ENCODE measurements around the gene CDCP2.

The CDCP2 gene

DNA sequence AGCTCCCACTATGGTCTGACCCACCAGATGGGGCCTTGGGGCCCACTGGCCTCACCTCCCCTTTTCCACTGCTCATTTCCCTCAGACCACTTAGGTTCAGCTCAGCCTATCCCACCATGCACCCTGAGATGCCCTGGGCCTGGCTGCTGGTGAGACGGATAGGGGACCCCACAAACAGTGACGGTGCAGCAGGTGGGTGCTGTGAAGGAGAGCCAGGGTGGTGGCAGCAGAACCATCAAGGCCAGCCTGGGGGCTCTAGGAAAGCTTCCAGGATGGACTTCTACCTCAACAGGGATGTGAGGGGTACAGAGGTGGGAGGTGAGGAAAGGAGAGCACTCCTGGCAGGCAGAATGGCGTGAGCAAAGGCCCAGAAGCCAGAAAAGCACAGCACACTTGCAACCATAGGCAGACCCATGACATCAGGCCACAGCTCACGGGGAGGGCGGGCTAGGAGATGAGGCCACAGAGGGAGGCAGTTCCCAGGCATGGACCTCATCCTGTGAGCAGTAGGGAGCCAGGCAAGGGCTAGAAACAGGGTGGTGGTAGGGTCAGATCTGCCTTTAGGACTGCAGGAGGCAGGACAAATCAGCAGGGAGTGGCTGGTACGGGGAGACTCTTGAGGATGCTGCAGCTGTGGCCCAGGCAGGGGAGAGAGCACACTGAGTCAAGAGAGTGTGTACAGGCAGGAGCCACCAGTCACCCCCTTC, 24.0 kb upstream of the CDCP2 start:
- peaks cover 12% of the 10 kb centered on the region; the same call in 1 of the 2 replicates for H3K36me3 ChIP-seq (ENCODE audit: insufficient read depth, low read length)
- no peak overlapping the region for H3K9ac ChIP-seq (ENCODE audit: low read depth, low read length)
- no peaks in the 10 kb centered on the region for H3K4me1 ChIP-seq (ENCODE audit: insufficient read depth, low read length)
- no peak overlapping the region for H3K4me2 ChIP-seq (ENCODE audit: insufficient read depth, low read length)
- no peak overlapping the region for H3K4me3 ChIP-seq (ENCODE audit: low read depth in 1 of 2, low read length in 2 of 2)
- no peaks in the 10 kb centered on the region for H3K9me3 ChIP-seq (ENCODE audit: insufficient read depth, low read length, severe bottlenecking)
- H3K27me3 ChIP-seq (ENCODE audit: insufficient read depth, low read length, poor library complexity), result no peaks in the 10 kb centered on the region
- DNase-seq, result no peak
- H2AFZ ChIP-seq (ENCODE audit: low read depth, low read length), result no peak overlapping the region
- no peaks in the 10 kb centered on the region for H4K20me1 ChIP-seq (ENCODE audit: insufficient read depth, low read length)
- no peak for TF ChIP-seq CTCF (IDR thresholded peaks at IDR 0.05; ENCODE audit: borderline replicate concordance, extremely low read depth, low read length, poor library complexity, severe bottlenecking)
- no peak for TF ChIP-seq EZH2 (IDR thresholded peaks at IDR 0.05; ENCODE audit: borderline replicate concordance, low read depth, low read length, severe bottlenecking)
- no peaks in the 10 kb centered on the region for H3K79me2 ChIP-seq (ENCODE audit: insufficient read depth, low read length)
- no peak for ATAC-seq (ENCODE audit: insufficient read depth, low read depth)
- no peak overlapping the region for H3K27ac ChIP-seq (ENCODE audit: low read length)

DNA sequence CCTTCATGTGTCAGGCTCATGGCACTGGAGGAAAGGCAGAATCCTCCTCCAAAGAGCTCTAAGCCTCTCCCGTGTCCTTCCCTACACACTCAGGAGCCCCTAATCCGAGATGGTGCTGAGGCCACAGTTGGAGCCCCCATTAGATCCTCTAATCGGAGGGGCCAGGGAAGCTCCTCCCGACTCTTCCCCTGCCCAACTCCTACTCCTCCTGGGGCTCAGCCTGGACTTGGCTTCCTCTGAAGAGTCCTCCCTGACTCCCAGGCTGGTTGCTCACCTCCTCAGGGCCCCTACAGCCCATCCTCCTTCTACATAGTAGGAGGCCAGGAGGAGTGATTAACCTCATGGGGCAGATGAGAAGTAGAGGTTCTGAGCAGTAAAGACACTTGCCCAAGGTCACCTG, 21.3 kb upstream of the CDCP2 start:
- Histone ChIP-seq H3K27me3 (ENCODE audit: insufficient read depth, low read length, poor library complexity) (no peaks in the 10 kb centered on the region), H3K79me2 (ENCODE audit: insufficient read depth, low read length) (no peaks in the 10 kb centered on the region), H4K20me1 (ENCODE audit: insufficient read depth, low read length) (no peaks in the 10 kb centered on the region), H3K36me3 (ENCODE audit: insufficient read depth, low read length) (peaks cover 16% of the 10 kb centered on the region; the same call in 1 of the 2 replicates), H3K9me3 (ENCODE audit: insufficient read depth, low read length, severe bottlenecking) (no peaks in the 10 kb centered on the region), H3K4me3 (ENCODE audit: low read depth in 1 of 2, low read length in 2 of 2) (no peak overlapping the region), H2AFZ (ENCODE audit: low read depth, low read length) (no peak overlapping the region), H3K4me1 (ENCODE audit: insufficient read depth, low read length) (no peaks in the 10 kb centered on the region), H3K4me2 (ENCODE audit: insufficient read depth, low read length) (no peak overlapping the region), H3K27ac (ENCODE audit: low read length) (no peak overlapping the region), H3K9ac (ENCODE audit: low read depth, low read length) (no peak overlapping the region)
- TF ChIP-seq CTCF (IDR thresholded peaks at IDR 0.05; ENCODE audit: borderline replicate concordance, extremely low read depth, low read length, poor library complexity, severe bottlenecking) (no peak), EZH2 (IDR thresholded peaks at IDR 0.05; ENCODE audit: borderline replicate concordance, low read depth, low read length, severe bottlenecking) (no peak)
- ATAC-seq (ENCODE audit: insufficient read depth, low read depth) (no peak), DNase-seq (no peak)

DNA sequence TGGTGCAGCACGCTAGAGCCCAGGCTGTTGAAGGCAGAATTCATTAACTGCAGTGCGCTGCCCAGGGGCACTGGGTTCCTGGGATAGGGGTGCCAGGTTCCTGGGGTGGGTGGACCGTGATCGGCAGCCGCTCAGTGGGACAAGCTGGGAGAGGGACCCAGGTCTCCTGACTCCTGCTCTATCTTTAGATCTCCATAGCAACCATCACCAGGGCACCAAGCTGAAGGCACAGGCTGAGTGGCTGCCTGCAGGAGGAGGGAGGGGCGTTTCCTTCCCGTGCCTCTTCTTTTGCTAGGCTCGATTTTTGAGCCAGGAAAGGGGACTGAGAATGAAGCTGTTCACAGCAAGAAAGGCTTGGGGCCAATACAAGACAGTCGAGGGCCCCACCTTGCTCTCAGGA, 20.9 kb upstream of the CDCP2 start:
- TF ChIP-seq CTCF (IDR thresholded peaks at IDR 0.05; ENCODE audit: borderline replicate concordance, extremely low read depth, low read length, poor library complexity, severe bottlenecking) (no peak), EZH2 (IDR thresholded peaks at IDR 0.05; ENCODE audit: borderline replicate concordance, low read depth, low read length, severe bottlenecking) (no peak)
- no peak overlapping the region for H3K9ac ChIP-seq (ENCODE audit: low read depth, low read length)
- no peak overlapping the region for H3K4me3 ChIP-seq (ENCODE audit: low read depth in 1 of 2, low read length in 2 of 2)
- ATAC-seq (ENCODE audit: insufficient read depth, low read depth), result peak; percentile 27; the same call in 1 of the 3 replicates
- H2AFZ ChIP-seq (ENCODE audit: low read depth, low read length), result no peak overlapping the region
- H3K79me2 ChIP-seq (ENCODE audit: insufficient read depth, low read length), result no peaks in the 10 kb centered on the region
- H3K4me2 ChIP-seq (ENCODE audit: insufficient read depth, low read length), result no peak overlapping the region
- no peaks in the 10 kb centered on the region for H3K4me1 ChIP-seq (ENCODE audit: insufficient read depth, low read length)
- no peak for DNase-seq
- H3K9me3 ChIP-seq (ENCODE audit: insufficient read depth, low read length, severe bottlenecking), result no peaks in the 10 kb centered on the region
- no peaks in the 10 kb centered on the region for H4K20me1 ChIP-seq (ENCODE audit: insufficient read depth, low read length)
- no peaks in the 10 kb centered on the region for H3K27me3 ChIP-seq (ENCODE audit: insufficient read depth, low read length, poor library complexity)
- no peak overlapping the region for H3K27ac ChIP-seq (ENCODE audit: low read length)
- H3K36me3 ChIP-seq (ENCODE audit: insufficient read depth, low read length), result peaks cover 14% of the 10 kb centered on the region; the same call in 1 of the 2 replicates
